HepG2 (cell line): Measurements from ENCODE around the gene LDLRAD4.

Experiments used
- DNMT1 ChIP-seq: sonication (generic); formaldehyde crosslinking; IDR thresholded peaks from 2 replicates; pipeline ENCODE4 v1.5.1; 2020; ENCODE audit warnings: mild to moderate bottlenecking, missing genetic modification reagents
- HOXA5 ChIP-seq: sonication (generic); formaldehyde crosslinking; IDR thresholded peaks from 2 replicates; pipeline ENCODE4 v1.4.0; 2020; ENCODE audit warnings: missing genetic modification reagents
- NFYB ChIP-seq: sonication (generic); formaldehyde crosslinking; IDR thresholded peaks from 2 replicates; pipeline ENCODE4 v1.4.0; 2020; ENCODE audit warnings: missing genetic modification reagents
- SIN3B ChIP-seq: fragments of 150-350 bp; IDR thresholded peaks from 2 replicates; pipeline ENCODE4 v1.6.1; 2014; ENCODE audit warnings: low read length
- ZNF3 ChIP-seq: IDR thresholded peaks from 2 replicates; pipeline ENCODE4 v1.7.0; 2017; ENCODE audit warnings: inconsistent platforms
- TF ChIP-seq, protein P1 (sequence below): sonication (generic); formaldehyde crosslinking; IDR thresholded peaks from 2 replicates; pipeline ENCODE4 v1.5.0; 2020; ENCODE audit warnings: missing genetic modification reagents
- TF ChIP-seq, protein P2 (sequence below): sonication (generic); formaldehyde crosslinking; IDR thresholded peaks from 2 replicates; pipeline ENCODE4 v1.5.0; 2020; ENCODE audit warnings: mild to moderate bottlenecking, missing genetic modification reagents, moderate library complexity

DNA sequence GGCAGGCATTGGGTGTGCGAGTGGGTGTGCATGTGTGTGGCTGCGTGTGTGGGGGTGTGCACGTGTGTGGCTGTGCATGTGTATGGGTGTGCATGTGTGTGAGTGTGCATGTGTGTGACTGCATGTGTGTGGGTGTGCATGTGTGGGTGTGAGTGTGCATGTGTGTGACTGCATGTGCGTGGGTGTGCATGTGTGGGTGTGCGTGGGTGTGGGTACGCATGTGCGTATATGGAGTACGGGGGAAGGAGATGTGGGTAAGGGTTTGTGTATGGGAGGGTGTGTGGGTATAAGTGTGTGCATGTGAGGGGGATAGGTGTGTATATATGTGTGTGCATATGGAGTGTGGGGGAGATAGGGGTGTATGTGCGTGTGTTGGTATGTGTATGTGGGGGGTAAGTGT, 371.4 kb downstream of the LDLRAD4 start:
- TF ChIP-seq, protein P1, sequence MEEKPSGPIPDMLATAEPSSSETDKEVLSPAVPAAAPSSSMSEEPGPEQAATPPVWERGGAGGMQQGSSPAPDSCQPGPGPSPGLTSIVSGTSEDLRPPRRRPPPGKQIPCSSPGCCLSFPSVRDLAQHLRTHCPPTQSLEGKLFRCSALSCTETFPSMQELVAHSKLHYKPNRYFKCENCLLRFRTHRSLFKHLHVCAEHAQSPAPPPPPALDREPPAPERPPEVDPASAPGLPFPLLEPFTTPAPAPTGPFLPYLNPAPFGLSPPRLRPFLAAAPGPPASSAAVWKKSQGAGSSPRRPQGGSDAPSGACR: no peak
- TF ChIP-seq NFYB (CRISPR knock-in tag) (no peak), HOXA5 (CRISPR knock-in tag) (no peak), DNMT1 (CRISPR knock-in tag) (no peak), SIN3B (no peak), ZNF3 (CRISPR knock-in tag) (no peak)
- TF ChIP-seq, protein P2, sequence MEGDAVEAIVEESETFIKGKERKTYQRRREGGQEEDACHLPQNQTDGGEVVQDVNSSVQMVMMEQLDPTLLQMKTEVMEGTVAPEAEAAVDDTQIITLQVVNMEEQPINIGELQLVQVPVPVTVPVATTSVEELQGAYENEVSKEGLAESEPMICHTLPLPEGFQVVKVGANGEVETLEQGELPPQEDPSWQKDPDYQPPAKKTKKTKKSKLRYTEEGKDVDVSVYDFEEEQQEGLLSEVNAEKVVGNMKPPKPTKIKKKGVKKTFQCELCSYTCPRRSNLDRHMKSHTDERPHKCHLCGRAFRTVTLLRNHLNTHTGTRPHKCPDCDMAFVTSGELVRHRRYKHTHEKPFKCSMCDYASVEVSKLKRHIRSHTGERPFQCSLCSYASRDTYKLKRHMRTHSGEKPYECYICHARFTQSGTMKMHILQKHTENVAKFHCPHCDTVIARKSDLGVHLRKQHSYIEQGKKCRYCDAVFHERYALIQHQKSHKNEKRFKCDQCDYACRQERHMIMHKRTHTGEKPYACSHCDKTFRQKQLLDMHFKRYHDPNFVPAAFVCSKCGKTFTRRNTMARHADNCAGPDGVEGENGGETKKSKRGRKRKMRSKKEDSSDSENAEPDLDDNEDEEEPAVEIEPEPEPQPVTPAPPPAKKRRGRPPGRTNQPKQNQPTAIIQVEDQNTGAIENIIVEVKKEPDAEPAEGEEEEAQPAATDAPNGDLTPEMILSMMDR (CRISPR knock-in tag): no peak
